Smooth muscle cell (in vitro differentiated cells): ENCODE results near the gene RBX1. TPM values are rescaled to one million over a fixed set of nuclear protein-coding genes. Genes with fewer than 3 reads are reported as not detected.
A peak's percentile ranks its signal among the peaks of the same experiment; 100 is the strongest.

Source experiments
- DNase-seq: peaks from one replicate; lab custom pipeline; 2025; ENCODE audit not compliant: unreplicated experiment; lab: John Stamatoyannopoulos, UW
- H2AFZ ChIP-seq: fragments of 200-600 bp; sonication (generic); 2 replicates; pipeline ENCODE4 v1.6.0; 2016; ENCODE audit warnings: antibody characterized with exemption, low read depth, mild to moderate bottlenecking
- H3F3A ChIP-seq: fragments of 200-600 bp; sonication (generic); 2 replicates; pipeline ENCODE4 v1.6.0; 2017; ENCODE audit warnings: antibody characterized with exemption, low read depth
- H3K27ac ChIP-seq: fragments of 200-600 bp; sonication (generic); 2 replicates; pipeline ENCODE4 v1.5.1; 2016; ENCODE audit warnings: low read depth, mild to moderate bottlenecking
- H3K27me3 ChIP-seq: fragments of 200-600 bp; sonication (generic); 2 replicates; pipeline ENCODE4 v1.6.1; 2016; ENCODE audit warnings: low read depth, mild to moderate bottlenecking
- H3K36me3 ChIP-seq: fragments of 200-600 bp; sonication (generic); 2 replicates; pipeline ENCODE4 v1.5.1; 2016; ENCODE audit warnings: low read depth
- H3K4me1 ChIP-seq: fragments of 200-600 bp; sonication (generic); 2 replicates; pipeline ENCODE4 v1.5.1; 2016; ENCODE audit warnings: low read depth
- H3K4me2 ChIP-seq: fragments of 200-600 bp; sonication (generic); 2 replicates; pipeline ENCODE4 v1.6.0; 2016; ENCODE audit warnings: mild to moderate bottlenecking
- H3K4me3 ChIP-seq: fragments of 200-600 bp; sonication (generic); 2 replicates; pipeline ENCODE4 v1.5.1; 2016; ENCODE audit warnings: mild to moderate bottlenecking
- H3K79me2 ChIP-seq: fragments of 200-600 bp; sonication (generic); 2 replicates; pipeline ENCODE4 v1.6.0; 2016; ENCODE audit warnings: low read depth, mild to moderate bottlenecking
- H3K9ac ChIP-seq: fragments of 200-600 bp; sonication (generic); 2 replicates; pipeline ENCODE4 v1.6.0; 2016; ENCODE audit warnings: low read depth
- H3K9me3 ChIP-seq: fragments of 200-600 bp; sonication (generic); replicated peaks from 2 replicates; pipeline ENCODE4 v1.5.1; 2016; ENCODE audit warnings: low read depth
- H4K20me1 ChIP-seq: fragments of 200-600 bp; sonication (generic); 2 replicates; pipeline ENCODE4 v1.6.0; 2016; ENCODE audit warnings: low read depth
- WGBS: methylation state at CpG from one replicate; pipeline ENCODE4 v1.1.7; 2016; ENCODE audit warnings: low lambda C conversion rate; 5-methylcytosine and 5-hydroxymethylcytosine counted together
- polyA plus RNA-seq: library from polyadenylated mRNA; unstranded; fragments of >200 nt; fragmentation: Nextera tagmentation; extraction: Ambion mirVana; gene quantifications from 2 replicates; pipeline ENCODE4 v1.2.1, GENCODE V29; 2016
- total RNA-seq: library from RNA; depleted of rRNA; stranded (reverse); fragments of >200 nt; gene quantifications from 2 replicates; pipeline ENCODE4 v1.2.3, GENCODE V29; 2014
- TF ChIP-seq, protein P1 (sequence below): fragments of 200-600 bp; sonication (generic); IDR thresholded peaks from 2 replicates; pipeline ENCODE4 v1.5.1; 2017; ENCODE audit warnings: borderline replicate concordance, mild to moderate bottlenecking, antibody characterized with exemption; ENCODE audit not compliant: insufficient read depth, poor library complexity, severe bottlenecking

RBX1 gene
- total and polyA plus RNA-seq, 2 experiments from 2014 or later = 127 to 277 TPM

DNA sequence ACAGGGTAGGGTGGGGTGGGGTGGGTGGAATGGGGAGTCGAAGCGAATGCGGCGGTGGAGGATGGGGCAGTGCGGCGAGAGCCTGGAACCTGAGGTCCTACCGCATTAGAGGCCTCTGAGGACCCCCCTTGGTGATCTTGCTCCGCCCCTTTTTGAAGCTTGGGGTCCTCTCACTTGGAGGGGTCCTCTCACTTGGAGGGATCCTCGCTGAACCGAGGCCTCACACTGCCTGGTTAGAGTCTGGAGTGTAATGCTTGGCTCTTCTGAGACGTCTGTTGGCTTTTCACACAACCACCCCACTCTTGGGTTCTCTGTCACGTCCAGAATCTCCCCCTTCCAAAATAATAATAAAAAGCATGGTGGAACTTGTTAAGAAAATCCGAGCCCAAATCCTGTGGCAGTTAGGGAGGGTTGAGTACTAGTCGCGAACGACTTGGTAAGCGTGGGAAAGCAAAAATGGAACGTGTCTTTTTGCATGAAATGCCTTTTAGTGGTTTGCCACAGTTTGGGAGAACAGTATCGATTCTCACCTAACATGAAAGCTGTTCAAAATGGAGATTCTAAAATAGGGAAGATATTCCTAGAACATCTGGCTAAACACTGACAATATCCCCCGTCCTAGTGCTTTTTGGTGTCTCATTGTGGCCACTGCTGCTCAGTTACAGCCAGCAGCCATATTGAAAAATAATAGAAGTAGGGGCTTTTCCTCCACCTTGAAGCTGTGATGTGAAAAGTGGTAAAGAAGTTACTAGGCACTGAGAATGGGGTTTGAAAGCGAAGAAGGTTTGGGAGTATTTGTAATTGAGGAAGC is 822 bp downstream of the RBX1 start:
- WGBS = 10% methylated on average over 15 of the region's 21 CpGs
- DNase-seq = no peak
- Histone ChIP-seq H3K4me1 (peaks cover 11% of the 10 kb centered on the region), H3K27ac (peak overlapping the region; percentile 94), H2AFZ (peak overlapping the region; percentile 11), H3K79me2 (peaks cover 52% of the 10 kb centered on the region), H3K4me3 (peak overlapping the region; percentile 68), H3K9ac (peak overlapping the region; percentile 80), H3K9me3 (no peaks in the 10 kb centered on the region), H3K27me3 (no peaks in the 10 kb centered on the region), H3K4me2 (peak overlapping the region; percentile 93), H3F3A (peaks cover 4% of the 10 kb centered on the region), H3K36me3 (no peaks in the 10 kb centered on the region), H4K20me1 (peaks cover 29% of the 10 kb centered on the region)
- TF ChIP-seq, protein P1, sequence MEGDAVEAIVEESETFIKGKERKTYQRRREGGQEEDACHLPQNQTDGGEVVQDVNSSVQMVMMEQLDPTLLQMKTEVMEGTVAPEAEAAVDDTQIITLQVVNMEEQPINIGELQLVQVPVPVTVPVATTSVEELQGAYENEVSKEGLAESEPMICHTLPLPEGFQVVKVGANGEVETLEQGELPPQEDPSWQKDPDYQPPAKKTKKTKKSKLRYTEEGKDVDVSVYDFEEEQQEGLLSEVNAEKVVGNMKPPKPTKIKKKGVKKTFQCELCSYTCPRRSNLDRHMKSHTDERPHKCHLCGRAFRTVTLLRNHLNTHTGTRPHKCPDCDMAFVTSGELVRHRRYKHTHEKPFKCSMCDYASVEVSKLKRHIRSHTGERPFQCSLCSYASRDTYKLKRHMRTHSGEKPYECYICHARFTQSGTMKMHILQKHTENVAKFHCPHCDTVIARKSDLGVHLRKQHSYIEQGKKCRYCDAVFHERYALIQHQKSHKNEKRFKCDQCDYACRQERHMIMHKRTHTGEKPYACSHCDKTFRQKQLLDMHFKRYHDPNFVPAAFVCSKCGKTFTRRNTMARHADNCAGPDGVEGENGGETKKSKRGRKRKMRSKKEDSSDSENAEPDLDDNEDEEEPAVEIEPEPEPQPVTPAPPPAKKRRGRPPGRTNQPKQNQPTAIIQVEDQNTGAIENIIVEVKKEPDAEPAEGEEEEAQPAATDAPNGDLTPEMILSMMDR = no peak

DNA sequence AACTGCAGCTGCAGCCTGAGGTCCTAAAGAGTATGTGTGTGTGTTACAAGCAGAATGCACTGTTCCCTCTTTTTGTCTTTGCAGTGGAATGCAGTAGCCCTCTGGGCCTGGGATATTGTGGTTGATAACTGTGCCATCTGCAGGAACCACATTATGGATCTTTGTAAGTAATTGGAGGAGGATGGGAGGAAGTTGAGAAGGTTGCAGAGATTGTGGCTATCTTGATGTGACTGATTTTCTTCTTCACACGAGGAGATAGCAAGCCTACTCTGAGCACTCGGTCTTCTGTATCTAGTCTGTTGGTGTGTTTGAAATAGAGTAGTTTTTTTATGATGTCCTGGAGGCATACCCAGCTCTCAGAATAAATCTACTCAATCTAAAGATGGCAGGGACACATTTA is 2.3 kb downstream of the RBX1 start:
- Histone ChIP-seq H3F3A (peaks cover 4% of the 10 kb centered on the region), H3K79me2 (peaks cover 67% of the 10 kb centered on the region), H3K27ac (peak overlapping the region; percentile 94), H3K4me3 (peak overlapping the region; percentile 68), H3K9me3 (no peaks in the 10 kb centered on the region), H3K36me3 (no peaks in the 10 kb centered on the region), H3K9ac (no peak overlapping the region), H3K27me3 (no peaks in the 10 kb centered on the region), H4K20me1 (peaks cover 43% of the 10 kb centered on the region), H3K4me2 (peak overlapping the region; percentile 93), H2AFZ (no peak overlapping the region), H3K4me1 (peaks cover 11% of the 10 kb centered on the region)
- DNase-seq = no peak
- 39% methylated on average over 2 of the region's 2 CpGs for WGBS
- TF ChIP-seq, protein P1 = no peak

DNA sequence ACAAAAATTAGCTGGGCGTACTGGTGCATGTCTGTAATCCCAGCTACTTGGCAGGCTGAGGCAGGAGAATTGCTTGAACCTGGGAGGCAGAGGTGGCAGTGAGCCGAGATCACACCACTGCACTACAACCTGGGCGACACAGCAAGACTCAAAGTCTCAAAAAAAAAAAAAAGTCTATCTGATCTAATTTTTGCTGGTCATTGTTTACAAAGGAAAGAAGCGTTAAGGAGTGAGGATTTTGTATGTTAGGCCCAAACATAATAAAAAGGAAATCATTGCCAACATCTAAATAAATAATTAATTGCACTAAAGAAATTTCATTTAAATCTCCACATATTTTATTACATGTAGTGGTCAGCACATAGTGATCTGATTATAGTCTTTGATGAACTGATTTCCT is 2.9 kb downstream of the RBX1 start:
- WGBS = 99% methylated on average over 4 of the region's 4 CpGs
- Histone ChIP-seq H3K9ac (no peak overlapping the region), H3K4me2 (no peak overlapping the region)

More for the DNA sequence above, 2.9 kb downstream of the RBX1 start:
- H3F3A ChIP-seq = peaks cover under 1% of the 10 kb centered on the region
- H3K27me3 ChIP-seq = no peaks in the 10 kb centered on the region
- peaks cover 11% of the 10 kb centered on the region for H3K4me1 ChIP-seq
- H3K79me2 ChIP-seq = peaks cover 73% of the 10 kb centered on the region
- no peak overlapping the region for H2AFZ ChIP-seq
- H4K20me1 ChIP-seq = peaks cover 50% of the 10 kb centered on the region
- H3K4me3 ChIP-seq = no peak overlapping the region
- no peaks in the 10 kb centered on the region for H3K36me3 ChIP-seq
- no peak overlapping the region for H3K27ac ChIP-seq
- no peak for DNase-seq
- no peaks in the 10 kb centered on the region for H3K9me3 ChIP-seq
- TF ChIP-seq, protein P1 = no peak
